Measurements from ENCODE around the gene PHF2. TPM values are rescaled to one million over a fixed set of nuclear protein-coding genes. Genes with fewer than 3 reads are reported as not detected.
A peak's percentile ranks its signal among the peaks of the same experiment; 100 is the strongest.

Gene PHF2
- total RNA-seq, 3 donors from 2014 or later: 24.8 to 26.9 (median 25.9) TPM

DNA sequence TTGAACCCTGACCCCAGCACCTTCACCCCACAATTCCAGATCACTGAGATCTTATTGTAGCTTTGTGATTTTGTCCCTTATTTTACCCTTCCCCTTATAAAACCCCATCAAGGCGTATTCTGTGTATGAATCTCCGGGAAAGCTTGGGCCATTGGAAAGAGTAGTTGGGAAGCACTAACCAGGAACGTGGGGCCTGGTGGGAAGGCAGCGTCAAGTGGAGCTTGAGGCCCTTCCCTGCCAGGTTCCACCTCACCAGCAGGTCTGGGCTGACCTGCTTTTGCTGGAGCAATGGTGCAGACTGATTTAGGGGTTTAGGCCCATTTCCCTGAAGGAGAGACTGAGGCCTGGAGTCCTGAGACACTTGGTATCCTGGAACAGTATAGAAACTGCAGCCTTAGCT is 9.3 kb downstream of the PHF2 start:
- Histone ChIP-seq H3K27me3 (no peaks in the 10 kb centered on the region), H3K27ac (no peak overlapping the region), H3K36me3 (no peaks in the 10 kb centered on the region), H3K4me3 (no peak overlapping the region), H3K4me1 (peaks cover 0 to 2% of the 10 kb centered on the region in 2 donors), H3K9me3 (no peaks in the 10 kb centered on the region)
- DNase-seq (ENCODE audit: low spot score in 2 of 2): no peak
- TF ChIP-seq POLR2A (IDR thresholded peaks at IDR 0.05) (no peak), POLR2AphosphoS5 (IDR thresholded peaks at IDR 0.05) (no peak)
- TF ChIP-seq, protein P1, sequence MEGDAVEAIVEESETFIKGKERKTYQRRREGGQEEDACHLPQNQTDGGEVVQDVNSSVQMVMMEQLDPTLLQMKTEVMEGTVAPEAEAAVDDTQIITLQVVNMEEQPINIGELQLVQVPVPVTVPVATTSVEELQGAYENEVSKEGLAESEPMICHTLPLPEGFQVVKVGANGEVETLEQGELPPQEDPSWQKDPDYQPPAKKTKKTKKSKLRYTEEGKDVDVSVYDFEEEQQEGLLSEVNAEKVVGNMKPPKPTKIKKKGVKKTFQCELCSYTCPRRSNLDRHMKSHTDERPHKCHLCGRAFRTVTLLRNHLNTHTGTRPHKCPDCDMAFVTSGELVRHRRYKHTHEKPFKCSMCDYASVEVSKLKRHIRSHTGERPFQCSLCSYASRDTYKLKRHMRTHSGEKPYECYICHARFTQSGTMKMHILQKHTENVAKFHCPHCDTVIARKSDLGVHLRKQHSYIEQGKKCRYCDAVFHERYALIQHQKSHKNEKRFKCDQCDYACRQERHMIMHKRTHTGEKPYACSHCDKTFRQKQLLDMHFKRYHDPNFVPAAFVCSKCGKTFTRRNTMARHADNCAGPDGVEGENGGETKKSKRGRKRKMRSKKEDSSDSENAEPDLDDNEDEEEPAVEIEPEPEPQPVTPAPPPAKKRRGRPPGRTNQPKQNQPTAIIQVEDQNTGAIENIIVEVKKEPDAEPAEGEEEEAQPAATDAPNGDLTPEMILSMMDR (IDR thresholded peaks at IDR 0.05): no peak
- intact Hi-C loops (cut with DNase I; ENCODE audit: low total_unique reads): no loop called here

DNA sequence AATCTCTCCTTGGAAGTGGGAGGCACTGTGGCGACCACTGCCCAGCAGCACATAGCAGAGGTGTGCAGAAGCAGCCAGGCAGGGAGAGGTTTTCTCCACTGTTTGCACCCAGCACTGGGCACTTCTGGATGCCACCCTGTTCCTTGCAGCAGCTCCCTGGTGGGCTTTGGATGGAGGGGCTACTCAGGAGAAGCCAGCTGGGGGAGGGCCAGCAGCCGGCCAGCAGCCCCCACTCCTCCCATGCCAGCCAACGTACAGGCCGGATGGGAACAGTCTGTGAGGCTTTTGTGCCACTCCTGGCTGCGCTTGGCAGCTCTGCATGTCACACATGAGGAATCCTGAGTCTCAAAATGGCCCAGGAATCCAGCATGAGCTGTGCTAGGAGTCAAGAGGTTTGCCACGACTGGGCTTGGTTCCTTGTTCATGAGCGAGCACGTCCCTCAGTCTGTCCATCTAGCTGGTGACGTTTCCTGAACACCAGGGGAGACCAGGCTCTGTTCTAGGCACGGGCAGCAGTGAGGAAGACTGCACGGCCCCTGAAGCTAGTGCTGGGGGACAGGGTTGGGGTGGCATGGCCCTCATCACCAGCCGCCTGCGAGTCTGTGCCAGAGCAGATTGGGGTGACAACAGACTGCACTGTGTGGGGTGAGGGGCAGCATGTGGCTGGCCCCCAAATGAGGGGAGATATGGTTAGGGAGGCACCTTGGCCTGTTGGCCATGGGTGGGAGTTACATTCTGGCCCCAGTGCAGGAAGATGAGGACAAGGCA is 10.1 kb downstream of the PHF2 start:
- H3K9me3 ChIP-seq: no peaks in the 10 kb centered on the region
- intact Hi-C loops (cut with DNase I; ENCODE audit: low total_unique reads): no loop called here
- H3K27me3 ChIP-seq: no peaks in the 10 kb centered on the region
- no peak for DNase-seq (ENCODE audit: low spot score in 2 of 2)
- H3K36me3 ChIP-seq: no peaks in the 10 kb centered on the region
- no peak overlapping the region for H3K27ac ChIP-seq
- no peak overlapping the region for H3K4me3 ChIP-seq
- TF ChIP-seq POLR2AphosphoS5 (IDR thresholded peaks at IDR 0.05) (no peak), POLR2A (IDR thresholded peaks at IDR 0.05) (no peak)
- TF ChIP-seq, protein P1 (IDR thresholded peaks at IDR 0.05): no peak
- H3K4me1 ChIP-seq: no peaks in the 10 kb centered on the region

DNA sequence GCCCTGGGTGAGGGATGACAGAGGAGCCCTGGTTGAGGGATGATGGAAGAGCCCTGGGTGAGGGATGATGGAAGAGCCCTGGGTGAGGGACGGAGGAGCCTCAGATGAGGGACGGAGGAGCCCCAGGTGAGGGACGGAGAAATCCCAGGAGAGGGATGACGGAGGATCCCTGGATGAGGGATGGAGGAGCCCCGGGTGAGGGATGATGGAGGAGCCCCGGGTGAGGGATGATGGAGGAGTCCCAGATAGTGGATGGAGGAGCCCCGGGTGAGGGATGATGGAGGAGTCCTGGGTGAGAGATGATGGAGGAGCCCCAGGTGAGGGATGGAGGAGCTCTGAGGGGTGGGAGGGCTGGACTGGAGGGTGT is 10.9 kb downstream of the PHF2 start:
- intact Hi-C loops (cut with DNase I; ENCODE audit: low total_unique reads): no loop called here
- Histone ChIP-seq H3K4me3 (no peak overlapping the region), H3K36me3 (no peaks in the 10 kb centered on the region), H3K27ac (no peak overlapping the region), H3K27me3 (no peaks in the 10 kb centered on the region), H3K9me3 (no peaks in the 10 kb centered on the region), H3K4me1 (peaks cover 0 to 8% of the 10 kb centered on the region in 2 donors)
- TF ChIP-seq POLR2A (IDR thresholded peaks at IDR 0.05): no peak
- no peak for TF ChIP-seq POLR2AphosphoS5 (IDR thresholded peaks at IDR 0.05)
- TF ChIP-seq, protein P1 (IDR thresholded peaks at IDR 0.05): no peak
- no peak for DNase-seq (ENCODE audit: low spot score in 2 of 2)

DNA sequence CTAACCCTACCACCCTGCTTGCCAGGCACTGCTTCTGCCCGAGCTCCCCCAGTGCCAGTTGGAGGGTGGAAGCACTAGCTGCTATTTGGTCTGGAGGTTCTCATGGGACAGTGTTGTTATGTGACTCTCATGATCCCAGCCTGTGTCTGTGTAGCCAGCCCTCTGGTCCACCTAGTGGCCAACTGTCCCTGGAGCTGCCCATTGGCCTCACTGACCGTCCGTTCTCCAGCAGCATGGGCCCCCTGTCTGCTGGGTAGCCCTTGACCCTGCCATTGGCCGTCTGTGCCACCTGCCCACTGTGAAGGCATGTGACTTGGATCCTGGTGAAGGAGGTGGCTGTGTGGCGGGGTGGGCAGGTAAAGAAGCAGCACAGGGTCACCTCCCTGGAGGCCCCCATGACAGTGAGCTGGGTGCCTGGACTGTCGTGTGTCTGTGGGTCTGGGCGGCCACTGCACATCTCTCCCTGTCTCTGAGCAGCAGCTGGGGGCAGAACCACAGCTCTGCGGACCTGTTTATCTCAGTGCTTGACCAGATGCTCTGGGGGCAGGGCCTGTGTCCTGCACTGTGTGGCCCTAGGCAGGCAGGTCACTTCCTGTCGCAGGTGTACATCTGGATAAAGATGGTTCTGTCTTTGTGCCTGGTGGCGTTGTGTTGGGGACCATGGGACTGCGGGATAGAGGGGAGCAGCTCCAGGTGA is 11.4 kb downstream of the PHF2 start:
- peaks cover 0 to 9% of the 10 kb centered on the region in 2 donors for H3K4me1 ChIP-seq
- H3K4me3 ChIP-seq: no peak overlapping the region
- DNase-seq (ENCODE audit: low spot score in 2 of 2): peak in 1 of 2 donors; percentile 16
- TF ChIP-seq, protein P1 (IDR thresholded peaks at IDR 0.05): no peak
- TF ChIP-seq POLR2A (IDR thresholded peaks at IDR 0.05) (no peak), POLR2AphosphoS5 (IDR thresholded peaks at IDR 0.05) (no peak)
- no peaks in the 10 kb centered on the region for H3K27me3 ChIP-seq
- intact Hi-C loops (cut with DNase I; ENCODE audit: low total_unique reads): no loop called here
- H3K9me3 ChIP-seq: no peaks in the 10 kb centered on the region
- H3K27ac ChIP-seq: peak overlapping the region in 1 of 2 donors; percentile 41
- H3K36me3 ChIP-seq: no peaks in the 10 kb centered on the region

Data from breast epithelium (tissue), 4 donors.